RCC 7860 (cell line): ENCODE results near the gene KRT40.

Experiments used
- DNase-seq: peaks from one replicate; pipeline ENCODE4 v3.0.0-alpha.2; 2015; ENCODE audit warnings: low spot score
- FAIRE-seq: peaks from 2 replicates; lab custom pipeline; 2012; peaks lifted over from hg19 to GRCh38; lab: Jason Lieb, UNC

KRT40 gene

GRCh38 chr17:40984226-40984625, at the start of gene KRT40:
Gene KRT40, minus strand, starts transcription at chr17:40984326. Its CDS starts 53 bp downstream, at chr17:40984273.
- DNase-seq, result no peak
- FAIRE-seq, result no peak

- no peak for DNase-seq
- no peak for FAIRE-seq
Observed at GRCh38 chr17:41029633-41030245, 45.6 kb upstream of the KRT40 start, which contains the start of gene KRTAP1-4. Gene KRTAP1-4, minus strand, starts transcription at chr17:41030195. Its CDS starts 117 bp downstream, at chr17:41030078.

GRCh38 chr17:41026715-41027471, 42.8 kb upstream of the KRT40 start, which contains the start of gene KRTAP1-5:
Gene KRTAP1-5, minus strand, starts transcription at chr17:41027208. Its CDS starts 53 bp downstream, at chr17:41027155.
- FAIRE-seq, result no peak

GRCh38 chr17:41024697-41025096, 40.6 kb upstream of the KRT40 start:
- FAIRE-seq (no peak), DNase-seq (no peak)

More at GRCh38 chr17:41026715-41027471, 42.8 kb upstream of the KRT40 start, which contains the start of gene KRTAP1-5:
- DNase-seq, result no peak

GRCh38 chr17:41020336-41020735, 36.2 kb upstream of the KRT40 start:
- FAIRE-seq, result no peak
- DNase-seq, result no peak

- DNase-seq (no peak), FAIRE-seq (no peak)
Observed at GRCh38 chr17:41019415-41019814, 35.3 kb upstream of the KRT40 start.

- DNase-seq (no peak), FAIRE-seq (no peak)
Observed at GRCh38 chr17:41018541-41018940, 34.4 kb upstream of the KRT40 start.

- no peak for FAIRE-seq
Observed at GRCh38 chr17:41016578-41017215, 32.6 kb upstream of the KRT40 start.

GRCh38 chr17:41015454-41015853, 31.3 kb upstream of the KRT40 start:
- FAIRE-seq (no peak), DNase-seq (no peak)

More at GRCh38 chr17:41016578-41017215, 32.6 kb upstream of the KRT40 start:
- DNase-seq, result no peak

GRCh38 chr17:41013606-41014005, 29.5 kb upstream of the KRT40 start:
- no peak for FAIRE-seq
- DNase-seq, result no peak

- FAIRE-seq (no peak), DNase-seq (no peak)
Observed at GRCh38 chr17:41013181-41013580, 29.1 kb upstream of the KRT40 start.

- DNase-seq (no peak), FAIRE-seq (no peak)
Observed at GRCh38 chr17:41012326-41013120, 28.4 kb upstream of the KRT40 start.

- DNase-seq (no peak), FAIRE-seq (no peak)
Observed at GRCh38 chr17:41010441-41010840, 26.3 kb upstream of the KRT40 start.

- FAIRE-seq (no peak), DNase-seq (no peak)
Observed at GRCh38 chr17:41009936-41010335, 25.8 kb upstream of the KRT40 start.

GRCh38 chr17:41009301-41009760, 25.2 kb upstream of the KRT40 start:
- DNase-seq, result no peak
- no peak for FAIRE-seq

- FAIRE-seq (no peak), DNase-seq (no peak)
Observed at GRCh38 chr17:41008811-41009210, 24.7 kb upstream of the KRT40 start, which contains the start of gene KRTAP3-1. Gene KRTAP3-1, minus strand, starts transcription at chr17:41009128. Its CDS starts 54 bp downstream, at chr17:41009074.

GRCh38 chr17:41004397-41004796, 20.3 kb upstream of the KRT40 start:
- DNase-seq (no peak), FAIRE-seq (no peak)

- DNase-seq (no peak), FAIRE-seq (no peak)
Observed at GRCh38 chr17:41003926-41004325, 19.8 kb upstream of the KRT40 start.

GRCh38 chr17:41002814-41003213, 18.7 kb upstream of the KRT40 start:
- FAIRE-seq, result no peak
- DNase-seq, result no peak

GRCh38 chr17:41001795-41002194, 17.7 kb upstream of the KRT40 start:
- no peak for DNase-seq
- no peak for FAIRE-seq
